BLaER1 treated with 17β-estradiol and CSF1 and Interleukin-3, amounts not matched to agents 10 nM and 100 nM (cell line): ENCODE results near the gene PKP4.

Experiments used
- H3K27ac ChIP-seq, 11 experiments: shearing (Covaris generic); formaldehyde crosslinking; 2 replicates each; pipeline ENCODE4 v1.8.1; 2022
- H3K27me3 ChIP-seq, 11 experiments: shearing (Covaris generic); formaldehyde crosslinking; 2 replicates each; pipeline ENCODE4 v1.8.1; 2022
- H3K36me3 ChIP-seq, 11 experiments: shearing (Covaris generic); formaldehyde crosslinking; 2 replicates each; pipeline ENCODE4 v1.8.1; 2022
- H3K4me1 ChIP-seq, 10 experiments: shearing (Covaris generic); formaldehyde crosslinking; 2 replicates each; pipeline ENCODE4 v1.8.1; 2022
- H3K4me2 ChIP-seq, 11 experiments: shearing (Covaris generic); formaldehyde crosslinking; 2 replicates each; pipeline ENCODE4 v1.8.1; 2022
- H3K4me3 ChIP-seq, 10 experiments: shearing (Covaris generic); formaldehyde crosslinking; 2 replicates each; pipeline ENCODE4 v1.8.1; 2022
- H3K9ac ChIP-seq, 11 experiments: shearing (Covaris generic); formaldehyde crosslinking; 2 replicates each; pipeline ENCODE4 v1.8.1; 2022
- H3K9me3 ChIP-seq, 11 experiments: shearing (Covaris generic); formaldehyde crosslinking; replicated peaks in 1 of 11; 2 replicates each; pipeline ENCODE4 v1.8.1; 2022
- H4K20me1 ChIP-seq, 11 experiments: shearing (Covaris generic); formaldehyde crosslinking; 2 replicates each; pipeline ENCODE4 v1.8.1; 2022
- Cebpa-rat ChIP-seq, 11 experiments: shearing (Covaris generic); IDR thresholded peaks; 2 replicates each; pipeline ENCODE4 v1.8.1; 2022

Gene PKP4

GRCh38 chr2:158491072-158491471 is 34.3 kb downstream of the PKP4 start:
- Histone ChIP-seq H3K4me3 (no peak overlapping the region), H4K20me1 (0 out of 22 replicates have a peak, but pooled peaks cover 0 to 16% (median 0%) of the 10 kb centered on the region in 11 experiments), H3K4me2 (no peak overlapping the region), H3K36me3 (no peaks in the 10 kb centered on the region), H3K4me1 (peaks cover 3 to 32% (median 21%) of the 10 kb centered on the region in 10 experiments), H3K27me3 (no peaks in the 10 kb centered on the region), H3K9ac (no peak overlapping the region), H3K9me3 (no peaks in the 10 kb centered on the region), H3K27ac (no peak overlapping the region)
- no peak for TF ChIP-seq Cebpa-rat (IDR thresholded peaks at IDR 0.05)

GRCh38 chr2:158493458-158493857 is 36.7 kb downstream of the PKP4 start:
- Histone ChIP-seq H3K4me1 (peaks cover 3 to 18% (median 11%) of the 10 kb centered on the region in 10 experiments), H3K27ac (no peak overlapping the region), H4K20me1 (0 out of 22 replicates have a peak, but pooled peaks cover 0 to 7% (median 0%) of the 10 kb centered on the region in 11 experiments), H3K4me3 (no peak overlapping the region), H3K36me3 (no peaks in the 10 kb centered on the region), H3K27me3 (no peaks in the 10 kb centered on the region), H3K4me2 (peak overlapping the region in 1 of 11 experiments; percentile 9; a peak in 1 of 22 replicates), H3K9me3 (no peaks in the 10 kb centered on the region), H3K9ac (no peak overlapping the region)
- TF ChIP-seq Cebpa-rat (IDR thresholded peaks at IDR 0.05) = no peak

GRCh38 chr2:158495175-158495574 is 38.4 kb downstream of the PKP4 start:
- no peak overlapping the region for H3K4me3 ChIP-seq
- H3K4me1 ChIP-seq = peaks cover 0 to 4% (median 0%) of the 10 kb centered on the region in 10 experiments; a peak in 1 of 20 replicates
- no peaks in the 10 kb centered on the region for H3K36me3 ChIP-seq
- peaks cover 0 to 7% (median 0%) of the 10 kb centered on the region in 11 experiments; a peak in 1 of 22 replicates for H4K20me1 ChIP-seq
- H3K9me3 ChIP-seq = no peaks in the 10 kb centered on the region
- H3K9ac ChIP-seq = no peak overlapping the region
- no peak for TF ChIP-seq Cebpa-rat (IDR thresholded peaks at IDR 0.05)
- no peak overlapping the region for H3K27ac ChIP-seq
- H3K4me2 ChIP-seq = no peak overlapping the region
- no peaks in the 10 kb centered on the region for H3K27me3 ChIP-seq

- no peak overlapping the region for H3K9ac ChIP-seq
- no peaks in the 10 kb centered on the region for H3K36me3 ChIP-seq
- H3K4me2 ChIP-seq = no peak overlapping the region
- H3K27me3 ChIP-seq = no peaks in the 10 kb centered on the region
- H3K27ac ChIP-seq = no peak overlapping the region
- no peak overlapping the region for H3K4me3 ChIP-seq
- H3K9me3 ChIP-seq = no peaks in the 10 kb centered on the region
- H3K4me1 ChIP-seq = peaks cover 0 to 4% (median 0%) of the 10 kb centered on the region in 10 experiments; a peak in 1 of 20 replicates
- peaks cover 0 to 10% (median 0%) of the 10 kb centered on the region in 11 experiments; a peak in 3 of 22 replicates for H4K20me1 ChIP-seq
- no peak for TF ChIP-seq Cebpa-rat (IDR thresholded peaks at IDR 0.05)
Measured at GRCh38 chr2:158496986-158497385, 40.2 kb downstream of the PKP4 start.

- Histone ChIP-seq H3K9me3 (no peaks in the 10 kb centered on the region), H3K4me3 (no peak overlapping the region), H3K4me1 (peaks cover 0 to 4% (median 0%) of the 10 kb centered on the region in 10 experiments; a peak in 1 of 20 replicates), H4K20me1 (peaks cover 0 to 10% (median 0%) of the 10 kb centered on the region in 11 experiments; a peak in 3 of 22 replicates), H3K27me3 (no peaks in the 10 kb centered on the region), H3K36me3 (no peaks in the 10 kb centered on the region), H3K27ac (no peak overlapping the region), H3K9ac (no peak overlapping the region), H3K4me2 (no peak overlapping the region)
- no peak for TF ChIP-seq Cebpa-rat (IDR thresholded peaks at IDR 0.05)
Measured at GRCh38 chr2:158497486-158497885, 40.7 kb downstream of the PKP4 start.

GRCh38 chr2:158498043-158498748 is 41.4 kb downstream of the PKP4 start:
- Histone ChIP-seq H3K4me1 (peaks cover 0 to 4% (median 0%) of the 10 kb centered on the region in 10 experiments; a peak in 1 of 20 replicates), H3K4me3 (no peak overlapping the region)

GRCh38 chr2:158498749-158499136 is 42.0 kb downstream of the PKP4 start:
- no peaks in the 10 kb centered on the region for H3K9me3 ChIP-seq
- no peak for TF ChIP-seq Cebpa-rat (IDR thresholded peaks at IDR 0.05)
- no peak overlapping the region for H3K9ac ChIP-seq
- no peaks in the 10 kb centered on the region for H3K27me3 ChIP-seq
- H3K27ac ChIP-seq = no peak overlapping the region
- peaks cover 0 to 5% (median 0%) of the 10 kb centered on the region in 11 experiments; a peak in 3 of 22 replicates for H4K20me1 ChIP-seq
- H3K4me2 ChIP-seq = no peak overlapping the region
- H3K4me3 ChIP-seq = no peak overlapping the region
- no peaks in the 10 kb centered on the region for H3K36me3 ChIP-seq
- no peaks in the 10 kb centered on the region; a peak in 1 of 20 replicates for H3K4me1 ChIP-seq

More at GRCh38 chr2:158498043-158498748, 41.4 kb downstream of the PKP4 start:
- Histone ChIP-seq H3K36me3 (no peaks in the 10 kb centered on the region), H3K9ac (no peak overlapping the region), H3K27me3 (no peaks in the 10 kb centered on the region), H3K4me2 (no peak overlapping the region), H4K20me1 (peaks cover 0 to 10% (median 0%) of the 10 kb centered on the region in 11 experiments; a peak in 3 of 22 replicates), H3K27ac (no peak overlapping the region), H3K9me3 (no peaks in the 10 kb centered on the region)
- no peak for TF ChIP-seq Cebpa-rat (IDR thresholded peaks at IDR 0.05)

GRCh38 chr2:158499383-158499782 is 42.6 kb downstream of the PKP4 start:
- no peak overlapping the region for H3K27ac ChIP-seq
- no peaks in the 10 kb centered on the region for H3K36me3 ChIP-seq
- no peaks in the 10 kb centered on the region for H3K4me1 ChIP-seq
- no peak for TF ChIP-seq Cebpa-rat (IDR thresholded peaks at IDR 0.05)
- no peak overlapping the region for H3K4me3 ChIP-seq
- H3K27me3 ChIP-seq = no peaks in the 10 kb centered on the region
- peaks cover 0 to 4% (median 0%) of the 10 kb centered on the region in 11 experiments; a peak in 3 of 22 replicates for H4K20me1 ChIP-seq
- H3K4me2 ChIP-seq = no peak overlapping the region
- no peak overlapping the region for H3K9ac ChIP-seq
- no peaks in the 10 kb centered on the region for H3K9me3 ChIP-seq

GRCh38 chr2:158500333-158500732 is 43.6 kb downstream of the PKP4 start:
- TF ChIP-seq Cebpa-rat (IDR thresholded peaks at IDR 0.05) = no peak
- Histone ChIP-seq H4K20me1 (peaks cover 0 to 4% (median 0%) of the 10 kb centered on the region in 11 experiments; a peak in 4 of 22 replicates), H3K27me3 (no peaks in the 10 kb centered on the region), H3K9ac (no peak overlapping the region), H3K9me3 (no peaks in the 10 kb centered on the region), H3K36me3 (no peaks in the 10 kb centered on the region), H3K4me3 (no peak overlapping the region), H3K4me2 (no peak overlapping the region), H3K4me1 (no peaks in the 10 kb centered on the region), H3K27ac (no peak overlapping the region)
